ENCODE data around the gene PKIG.
"Not testable (repeated sequence)": the region's sequence is repeated elsewhere in the genome, so short reads cannot be mapped to it uniquely, and the experiment has no call there.

The PKIG gene

GRCh38 chr20:44643596-44644229 lies 61.3 kb downstream of the PKIG start:
- peak in 1 of 2 experiments; percentile 54 for DNase-seq

GRCh38 chr20:44644230-44644617 lies 61.8 kb downstream of the PKIG start:
- DNase-seq: no peak

GRCh38 chr20:44644667-44645131 lies 62.3 kb downstream of the PKIG start:
- no peak for DNase-seq

GRCh38 chr20:44646023-44646640 lies 63.8 kb downstream of the PKIG start:
- DNase-seq: peak; percentile 7 to 43

GRCh38 chr20:44646641-44647274 lies 64.4 kb downstream of the PKIG start:
- no peak for DNase-seq

GRCh38 chr20:44648068-44648467 lies 65.7 kb downstream of the PKIG start:
- DNase-seq: no peak

GRCh38 chr20:44648579-44648978 lies 66.2 kb downstream of the PKIG start:
- DNase-seq: no peak

- no peak for DNase-seq
These were observed 66.7 kb downstream of the PKIG start for GRCh38 chr20:44649126-44649525.

- no peak for DNase-seq
These were observed 67.6 kb downstream of the PKIG start for GRCh38 chr20:44649976-44650375.

- DNase-seq: no peak
These were observed 68.5 kb downstream of the PKIG start for GRCh38 chr20:44650771-44651433.

GRCh38 chr20:44651434-44651683 lies 69.0 kb downstream of the PKIG start:
- DNase-seq: no peak

- peak; percentile 12 to 44 for DNase-seq
These were observed 69.5 kb downstream of the PKIG start, which contains the start of gene ADA for GRCh38 chr20:44651684-44652423. TSS of gene ADA (minus strand) at chr20:44651699. CDS start at chr20:44651607, 92 bp downstream.

GRCh38 chr20:44653546-44653945 lies 71.2 kb downstream of the PKIG start:
- no peak for DNase-seq

GRCh38 chr20:44654210-44654609 lies 71.8 kb downstream of the PKIG start:
- DNase-seq: not testable (repeated sequence)

GRCh38 chr20:44656448-44656847 lies 74.1 kb downstream of the PKIG start:
- DNase-seq: no peak

- DNase-seq: no peak
These were observed 75.5 kb downstream of the PKIG start for GRCh38 chr20:44657875-44658274.

GRCh38 chr20:44658810-44659209 lies 76.4 kb downstream of the PKIG start:
- no peak for DNase-seq

- DNase-seq: no peak
These were observed 77.6 kb downstream of the PKIG start for GRCh38 chr20:44659931-44660330.

- DNase-seq: no peak
These were observed 78.2 kb downstream of the PKIG start for GRCh38 chr20:44660581-44660980.

- no peak for DNase-seq
These were observed 79.9 kb downstream of the PKIG start for GRCh38 chr20:44662261-44662660.

- no peak for DNase-seq
These were observed 81.8 kb downstream of the PKIG start for GRCh38 chr20:44664131-44664530.

- no peak for DNase-seq
These were observed 83.7 kb downstream of the PKIG start for GRCh38 chr20:44666066-44666465.

Data from NCI-H2081 (cell line).